ENCODE data around the gene ZFP36L1.
A peak's percentile ranks its signal among the peaks of the same experiment; 100 is the strongest.

DNA sequence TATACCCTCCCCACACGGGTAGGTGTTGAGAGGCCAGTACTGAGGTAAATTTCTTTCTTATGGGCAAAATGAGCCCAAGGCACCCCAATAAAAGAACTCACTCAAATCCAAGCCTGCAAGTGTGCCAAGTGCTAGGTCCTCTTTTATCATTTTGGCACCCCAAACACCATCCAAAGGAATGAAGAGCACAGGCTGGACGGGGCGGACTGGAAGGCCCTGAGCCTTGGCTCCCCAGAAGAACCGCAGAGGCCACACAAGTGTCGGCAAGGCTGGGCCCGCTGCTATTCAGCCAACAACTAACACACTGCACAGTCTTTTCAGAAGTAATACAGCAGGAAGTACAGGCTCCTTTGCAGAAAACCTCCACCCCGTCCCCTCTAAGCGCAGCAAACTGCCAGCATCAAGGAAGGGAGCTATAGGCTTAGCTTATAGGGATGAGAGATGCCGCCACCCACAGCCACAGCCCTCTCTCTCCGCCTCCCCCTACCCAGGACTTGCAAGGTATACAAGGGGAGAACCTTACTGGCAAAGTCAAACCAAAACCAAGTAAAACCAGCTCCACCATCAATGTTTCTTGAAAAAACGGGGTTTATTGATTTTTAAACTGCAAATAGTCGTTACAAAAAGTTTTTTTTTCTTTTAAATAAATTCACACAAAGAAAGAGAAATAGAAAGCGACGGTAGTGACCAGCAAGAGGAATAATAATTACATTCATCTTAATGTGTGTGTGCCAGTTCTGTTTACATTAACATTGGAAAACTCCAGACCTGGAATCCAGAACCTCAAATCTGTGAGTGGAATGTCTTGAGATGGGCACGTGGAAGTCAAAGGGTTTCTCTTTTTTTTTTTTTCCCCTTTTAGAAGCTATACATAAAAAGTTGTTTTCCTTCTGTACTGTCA is 5.5 kb downstream of the ZFP36L1 start:
- TF ChIP-seq POLR2AphosphoS5 (IDR thresholded peaks at IDR 0.05; ENCODE audit: low read depth, low read length), result peak; percentile 5
- no peak for TF ChIP-seq TAF1 (IDR thresholded peaks at IDR 0.05; ENCODE audit: low read depth, low read length)
- TF ChIP-seq SPI1 (IDR thresholded peaks at IDR 0.05; ENCODE audit: low read depth, low read length), result no peak
